ENCODE measurements around the gene DNPEP.

The DNPEP gene

GRCh38 chr2:219325657-219326315 lies 61.9 kb downstream of the DNPEP start:
- no peak for ATAC-seq
- TF ChIP-seq ZNF70 (CRISPR knock-in tag; IDR thresholded peaks at IDR 0.05) (no peak), OSR1 (CRISPR knock-in tag; IDR thresholded peaks at IDR 0.05) (no peak), ISL1 (CRISPR knock-in tag; IDR thresholded peaks at IDR 0.05) (no peak), CSRNP3 (CRISPR knock-in tag; IDR thresholded peaks at IDR 0.05) (no peak), POU6F1 (CRISPR knock-in tag; IDR thresholded peaks at IDR 0.05; ENCODE audit: borderline replicate concordance, low read depth) (no peak), ZFP30 (CRISPR knock-in tag; IDR thresholded peaks at IDR 0.05) (no peak), ARNTL (CRISPR knock-in tag; IDR thresholded peaks at IDR 0.05; ENCODE audit: borderline replicate concordance, low read depth) (no peak), ZFP3 (CRISPR knock-in tag; IDR thresholded peaks at IDR 0.05) (no peak), BACH2 (CRISPR knock-in tag; IDR thresholded peaks at IDR 0.05; ENCODE audit: borderline replicate concordance) (no peak), ZNF8 (CRISPR knock-in tag; IDR thresholded peaks at IDR 0.05) (no peak), ZC3H10 (CRISPR knock-in tag; IDR thresholded peaks at IDR 0.05) (no peak), ZNF565 (CRISPR knock-in tag; conservative IDR thresholded peaks at IDR 0.05; ENCODE audit: low read depth) (no peak), PATZ1 (CRISPR knock-in tag; IDR thresholded peaks at IDR 0.05; ENCODE audit: borderline replicate concordance) (no peak), TCF4 (CRISPR knock-in tag; IDR thresholded peaks at IDR 0.05; ENCODE audit: borderline replicate concordance) (no peak), SNAI2 (CRISPR knock-in tag; IDR thresholded peaks at IDR 0.05) (no peak), GLIS3 (CRISPR knock-in tag; IDR thresholded peaks at IDR 0.05) (no peak), ESRRG (CRISPR knock-in tag; IDR thresholded peaks at IDR 0.05) (no peak), PPARA (CRISPR knock-in tag; IDR thresholded peaks at IDR 0.05; ENCODE audit: borderline replicate concordance) (no peak), RARB (CRISPR knock-in tag; IDR thresholded peaks at IDR 0.05) (no peak)
- TF ChIP-seq, protein P1, sequence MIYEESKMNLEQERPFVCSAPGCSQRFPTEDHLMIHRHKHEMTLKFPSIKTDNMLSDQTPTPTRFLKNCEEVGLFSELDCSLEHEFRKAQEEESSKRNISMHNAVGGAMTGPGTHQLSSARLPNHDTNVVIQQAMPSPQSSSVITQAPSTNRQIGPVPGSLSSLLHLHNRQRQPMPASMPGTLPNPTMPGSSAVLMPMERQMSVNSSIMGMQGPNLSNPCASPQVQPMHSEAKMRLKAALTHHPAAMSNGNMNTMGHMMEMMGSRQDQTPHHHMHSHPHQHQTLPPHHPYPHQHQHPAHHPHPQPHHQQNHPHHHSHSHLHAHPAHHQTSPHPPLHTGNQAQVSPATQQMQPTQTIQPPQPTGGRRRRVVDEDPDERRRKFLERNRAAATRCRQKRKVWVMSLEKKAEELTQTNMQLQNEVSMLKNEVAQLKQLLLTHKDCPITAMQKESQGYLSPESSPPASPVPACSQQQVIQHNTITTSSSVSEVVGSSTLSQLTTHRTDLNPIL (CRISPR knock-in tag; IDR thresholded peaks at IDR 0.05; ENCODE audit: low read depth) = no peak

DNA sequence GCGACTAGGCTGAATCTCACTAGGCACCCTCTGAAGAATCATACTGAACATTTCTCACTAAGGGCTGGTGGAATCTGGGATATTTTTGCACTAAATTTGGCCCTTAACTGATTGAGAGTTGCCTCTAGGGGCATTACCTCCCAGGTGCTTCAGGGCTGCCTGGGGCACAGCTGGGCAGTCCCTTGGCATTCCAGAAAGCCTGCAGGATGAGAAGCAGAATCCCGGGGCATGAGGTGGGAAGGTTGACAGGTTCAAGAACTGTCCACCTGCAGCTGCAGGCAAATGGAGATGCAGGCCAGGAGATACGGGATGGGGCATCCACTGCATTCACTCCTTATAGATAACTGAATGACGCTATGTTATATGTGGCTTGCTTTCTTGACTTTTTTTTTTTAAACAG lies 62.6 kb downstream of the DNPEP start:
- no peak for TF ChIP-seq SNAI2 (CRISPR knock-in tag; IDR thresholded peaks at IDR 0.05)
- ATAC-seq = no peak

- ATAC-seq = no peak
- no peak for TF ChIP-seq TSHZ2 (CRISPR knock-in tag; IDR thresholded peaks at IDR 0.05)
- TF ChIP-seq CSDC2 (CRISPR knock-in tag; IDR thresholded peaks at IDR 0.05) = no peak
- TF ChIP-seq PPARA (CRISPR knock-in tag; IDR thresholded peaks at IDR 0.05; ENCODE audit: borderline replicate concordance) = no peak
- TF ChIP-seq TCF4 (CRISPR knock-in tag; IDR thresholded peaks at IDR 0.05; ENCODE audit: borderline replicate concordance) = no peak
- no peak for TF ChIP-seq ZFP3 (CRISPR knock-in tag; IDR thresholded peaks at IDR 0.05)
- TF ChIP-seq, protein P1 (CRISPR knock-in tag; IDR thresholded peaks at IDR 0.05; ENCODE audit: low read depth) = no peak
- TF ChIP-seq RARB (CRISPR knock-in tag; IDR thresholded peaks at IDR 0.05) = no peak
- no peak for TF ChIP-seq ZC3H10 (CRISPR knock-in tag; IDR thresholded peaks at IDR 0.05)
- no peak for TF ChIP-seq POU6F1 (CRISPR knock-in tag; IDR thresholded peaks at IDR 0.05; ENCODE audit: borderline replicate concordance, low read depth)
- no peak for TF ChIP-seq GLIS3 (CRISPR knock-in tag; IDR thresholded peaks at IDR 0.05)
- TF ChIP-seq ISL1 (CRISPR knock-in tag; IDR thresholded peaks at IDR 0.05) = no peak
- no peak for TF ChIP-seq ZNF70 (CRISPR knock-in tag; IDR thresholded peaks at IDR 0.05)
- TF ChIP-seq PATZ1 (CRISPR knock-in tag; IDR thresholded peaks at IDR 0.05; ENCODE audit: borderline replicate concordance) = no peak
- TF ChIP-seq ZFP30 (CRISPR knock-in tag; IDR thresholded peaks at IDR 0.05) = no peak
Observed at GRCh38 chr2:219323434-219323833, 64.3 kb downstream of the DNPEP start.

Measured in SK-N-SH treated with all-trans-retinoic acid at 6 μM for 48 hours (cell line).